Right lung (tissue), 5 donors: ENCODE data around the gene SPOCK1. TPM values are rescaled to one million over a fixed set of nuclear protein-coding genes. Genes with fewer than 3 reads are reported as not detected.
"Not testable (repeated sequence)": the region's sequence is repeated elsewhere in the genome, so short reads cannot be mapped to it uniquely, and the experiment has no call there.

Experiments
- DNase-seq, 2 donors: peaks; one replicate each; pipeline ENCODE4 v3.0.0-alpha.2; 2013
- polyA plus RNA-seq, 5 donors: library from polyadenylated mRNA; unstranded; fragments of 120-200 nt; gene quantifications; one replicate each; pipeline versions ENCODE4 v1.2.1 to v1.2.3, GENCODE V29; 2013; ENCODE audit warnings: inconsistent platforms in 1 of 5, low replicate concordance in 1 of 5; ENCODE audit not compliant: insufficient read length in 5 of 5, insufficient read depth in 1 of 5

SPOCK1 gene
- polyA plus RNA-seq, 5 donors, result 0.43 to 1.4 (median 0.55) TPM

- DNase-seq, result no peak
Measured at GRCh38 chr5:137398154-137398553, 101.0 kb downstream of the SPOCK1 start.

DNA sequence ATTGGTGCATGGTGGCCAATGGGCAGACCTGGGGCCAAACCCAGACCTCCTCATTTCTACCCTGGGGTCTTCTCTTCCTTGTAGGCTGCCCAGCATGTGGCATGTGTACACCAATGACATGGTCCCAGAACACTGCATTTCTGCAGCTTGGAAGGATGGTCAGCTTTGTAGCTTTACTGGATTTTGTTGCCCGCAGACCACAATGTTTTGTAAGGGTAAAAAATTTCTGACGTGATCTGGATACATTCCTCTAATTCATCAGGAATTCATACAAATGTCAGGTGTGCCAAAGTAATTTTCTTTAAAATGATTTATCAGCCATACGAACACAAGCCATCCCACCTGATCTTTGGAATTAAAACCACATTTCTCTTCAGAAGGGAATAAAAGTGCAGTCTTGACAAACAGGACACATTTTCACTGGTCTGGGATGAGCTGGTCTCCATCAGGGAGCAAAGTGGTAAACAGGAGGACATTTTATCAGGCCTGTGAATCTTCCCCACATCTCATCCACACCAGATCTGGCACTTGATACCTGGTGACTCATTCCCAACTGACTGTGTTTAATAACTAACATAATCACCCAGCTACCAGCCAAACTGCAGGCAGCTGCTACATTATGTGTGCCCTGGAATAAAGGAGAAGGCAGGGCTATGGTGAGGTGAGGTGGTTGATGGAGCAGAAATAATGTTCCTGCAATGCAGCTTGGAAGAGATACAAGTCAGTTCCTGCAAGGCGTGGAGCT, 103.9 kb downstream of the SPOCK1 start:
- DNase-seq, result no peak

GRCh38 chr5:137394380-137394779, 104.7 kb downstream of the SPOCK1 start:
- DNase-seq, result no peak

- no peak for DNase-seq
Measured at GRCh38 chr5:137393196-137393993, 105.7 kb downstream of the SPOCK1 start.

- DNase-seq, result no peak
Measured at GRCh38 chr5:137392261-137392660, 106.9 kb downstream of the SPOCK1 start.

DNA sequence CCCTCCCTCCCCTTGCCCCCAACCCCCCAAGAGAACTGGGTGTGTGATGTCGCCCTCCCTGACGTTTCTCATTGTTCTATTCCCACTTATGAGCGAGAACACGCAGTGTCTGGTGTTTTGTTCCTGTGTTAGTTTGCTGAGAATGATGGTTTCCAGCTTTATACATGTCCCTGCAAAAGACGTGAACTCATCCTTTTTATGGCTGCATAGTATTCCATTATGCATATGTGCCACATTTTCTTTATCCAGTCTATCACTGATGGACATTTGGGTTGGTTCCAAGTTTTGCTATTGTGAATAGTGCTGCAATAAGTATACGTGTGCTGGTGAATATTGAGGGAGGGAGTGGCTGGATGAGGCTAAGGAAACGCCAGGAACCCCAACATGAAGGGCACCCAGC, 108.1 kb downstream of the SPOCK1 start:
- DNase-seq, result not testable (repeated sequence)

DNA sequence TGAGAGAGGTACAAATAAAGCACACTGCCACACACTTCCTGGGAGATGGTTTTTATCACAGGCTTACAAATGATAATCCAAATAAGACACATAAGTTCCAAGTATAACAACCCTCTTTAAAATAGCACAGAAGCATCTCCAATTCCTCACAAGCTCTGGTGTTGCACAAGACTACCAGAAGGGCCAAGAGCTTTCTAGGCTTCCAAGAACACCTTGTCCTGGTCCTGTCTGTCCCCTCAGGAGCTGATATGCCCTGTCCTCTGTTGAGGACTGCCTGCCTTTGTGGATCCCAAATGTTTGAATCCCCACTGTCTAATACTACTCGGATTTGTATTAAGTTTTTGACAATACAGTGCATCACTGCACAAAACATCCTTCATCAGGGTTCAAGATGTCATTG, 110.1 kb downstream of the SPOCK1 start:
- DNase-seq, result no peak

- DNase-seq, result no peak
Measured at GRCh38 chr5:137385064-137385463, 114.1 kb downstream of the SPOCK1 start.

DNA sequence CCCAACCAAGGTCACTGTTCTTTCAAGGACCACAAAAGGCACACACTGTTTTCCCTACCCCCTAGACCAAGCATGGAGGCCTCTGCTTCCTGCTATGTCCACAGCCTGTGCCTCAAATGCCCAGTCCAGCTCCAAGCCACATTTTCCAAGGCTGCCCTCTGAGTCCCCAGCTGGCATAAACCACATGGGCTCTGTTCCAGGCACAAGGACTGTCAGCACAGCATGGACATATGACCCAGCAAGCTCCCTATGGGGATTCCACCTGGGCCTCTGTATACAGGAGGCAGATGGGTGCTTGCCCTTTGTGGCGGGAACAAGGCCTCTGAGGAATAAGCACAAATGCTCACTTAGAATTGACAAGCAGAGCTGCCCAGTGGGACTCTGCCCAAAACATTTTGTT, 115.2 kb downstream of the SPOCK1 start:
- DNase-seq, result no peak

- DNase-seq, result no peak
Measured at GRCh38 chr5:137381555-137381954, 117.6 kb downstream of the SPOCK1 start.

DNA sequence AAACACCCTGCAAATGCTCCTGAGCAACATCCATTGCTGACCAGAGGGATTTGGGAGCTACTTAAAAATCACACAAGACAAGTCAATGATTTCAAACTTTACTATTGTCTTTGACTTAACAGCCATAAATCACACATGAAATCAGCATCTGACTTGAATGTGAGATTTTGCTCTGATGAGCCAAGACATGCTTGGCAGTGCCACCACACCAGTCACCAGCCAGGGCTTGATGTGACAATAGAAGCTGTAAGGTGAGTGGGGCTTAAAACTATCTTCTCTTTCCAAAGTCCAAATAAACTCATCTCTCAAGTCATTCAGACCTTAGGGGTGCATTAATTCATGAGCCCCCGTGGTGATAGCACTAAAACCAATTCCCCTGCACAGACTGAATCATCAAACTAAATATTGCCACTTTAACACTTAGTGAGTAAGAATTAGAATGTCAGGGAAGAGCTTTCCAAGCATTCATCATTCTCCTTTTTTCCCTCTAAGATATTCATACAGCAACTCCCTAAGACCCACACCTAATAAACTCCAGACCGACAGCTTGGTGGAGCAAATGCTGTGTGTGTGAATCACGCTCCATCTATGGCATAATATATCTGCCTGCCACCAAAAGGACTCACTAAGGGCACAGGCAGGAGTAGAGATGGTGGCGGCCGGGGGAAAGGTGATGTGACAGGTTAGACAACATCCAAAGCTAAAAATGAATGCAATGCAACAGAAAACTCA, 119.4 kb downstream of the SPOCK1 start:
- no peak for DNase-seq

GRCh38 chr5:137375741-137376526, 123.2 kb downstream of the SPOCK1 start:
- DNase-seq, result peak; percentile 24 to 35

DNA sequence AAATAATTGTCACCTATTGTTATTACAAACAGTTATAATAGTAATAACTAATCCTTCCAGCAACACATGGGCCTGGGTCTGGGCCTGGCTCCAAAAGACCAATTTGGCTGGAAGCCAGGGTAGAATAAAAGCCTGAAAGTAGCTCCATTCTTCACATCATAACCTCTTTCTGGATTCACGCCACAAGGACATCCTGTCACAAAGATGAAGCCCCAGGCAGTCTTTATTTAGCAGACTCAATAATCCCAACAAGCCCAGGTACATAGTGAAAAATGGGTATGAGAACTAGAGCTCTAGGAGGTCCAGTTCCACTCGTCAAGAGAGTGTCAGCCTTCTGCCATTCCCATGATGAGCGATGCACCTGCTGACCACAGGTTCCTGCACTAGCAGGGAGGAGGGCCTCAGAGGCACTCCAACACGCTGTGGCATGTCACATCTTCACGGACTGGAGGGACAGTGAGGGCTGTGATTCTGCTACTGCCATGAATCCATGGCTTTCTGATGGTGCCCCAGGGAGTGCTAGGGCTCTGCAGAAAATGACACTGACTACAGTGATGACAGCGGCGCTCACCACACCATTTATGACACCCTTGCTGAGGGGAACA, 124.9 kb downstream of the SPOCK1 start:
- no peak for DNase-seq

GRCh38 chr5:137372773-137373160, 126.4 kb downstream of the SPOCK1 start:
- DNase-seq, result no peak

GRCh38 chr5:137372016-137372772, 126.9 kb downstream of the SPOCK1 start:
- no peak for DNase-seq

DNA sequence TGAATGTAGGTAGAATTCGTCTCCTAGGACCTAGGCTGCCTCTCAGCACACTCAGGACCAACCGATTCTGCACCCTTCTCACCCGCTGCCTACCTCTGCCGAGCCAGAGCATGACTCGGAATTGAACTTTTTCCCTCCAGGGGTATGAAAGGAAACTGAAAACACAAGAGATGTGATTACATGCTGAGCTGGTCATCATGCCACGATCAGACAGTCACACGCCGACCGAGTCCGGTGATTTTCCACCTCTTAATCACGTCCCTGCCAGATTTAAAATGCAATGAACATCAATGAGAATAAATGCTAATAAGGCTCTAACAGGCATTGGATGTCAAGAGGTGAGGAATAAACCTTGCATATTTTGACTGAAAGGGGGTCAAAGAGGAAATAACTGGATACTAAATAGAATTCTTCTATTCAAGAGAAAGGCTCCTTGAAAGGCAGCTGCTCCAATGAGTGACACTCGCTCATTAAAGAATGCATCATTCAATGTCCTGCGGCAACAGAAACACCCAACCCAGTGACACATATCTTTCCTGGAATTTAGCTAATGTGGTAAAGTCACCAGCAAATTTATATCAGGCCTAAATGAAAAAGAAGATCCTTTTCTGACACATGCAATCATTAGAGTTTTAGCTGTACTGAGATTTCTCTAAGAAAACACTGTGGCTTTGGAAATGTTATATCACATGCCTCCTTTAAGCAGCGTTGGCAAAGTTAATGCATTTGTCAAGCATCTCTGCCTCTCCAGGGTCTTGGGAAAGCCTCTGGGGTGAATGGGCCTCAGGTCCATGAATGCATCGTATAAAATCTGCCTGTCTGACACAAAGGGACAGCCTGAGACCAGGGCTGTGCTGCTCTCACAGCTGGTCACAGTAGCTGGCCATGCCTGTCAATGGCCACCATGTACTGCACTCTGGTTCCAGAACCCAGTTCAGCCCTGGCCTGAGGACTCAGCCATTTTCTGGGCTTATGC, 128.7 kb downstream of the SPOCK1 start:
- DNase-seq, result no peak

- DNase-seq, result no peak
Measured at GRCh38 chr5:137368651-137369050, 130.5 kb downstream of the SPOCK1 start.

DNA sequence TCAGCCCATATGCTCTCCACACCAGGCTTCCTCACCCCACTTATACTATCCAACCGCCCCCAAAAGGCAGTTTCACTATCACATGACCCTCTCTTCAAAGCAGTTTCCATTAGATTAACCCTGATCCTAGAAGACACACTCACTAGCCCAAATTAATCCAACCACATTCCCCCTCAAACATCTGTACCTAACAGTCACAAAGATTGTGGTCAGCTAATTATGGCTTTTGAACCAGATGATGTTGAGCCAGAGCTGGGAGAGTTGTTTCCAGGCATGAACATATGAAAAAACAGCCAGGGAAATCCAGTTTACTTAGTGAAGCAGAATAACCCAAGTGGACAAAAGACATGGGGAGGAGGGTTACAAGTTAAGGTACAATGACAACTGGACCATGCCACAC, 131.2 kb downstream of the SPOCK1 start:
- no peak for DNase-seq

GRCh38 chr5:137366526-137366925, 132.6 kb downstream of the SPOCK1 start:
- DNase-seq, result no peak
